SU-DHL-6 (cell line): Measurements from ENCODE around the gene RB1.

ENCODE experiments used
- H2AFZ ChIP-seq: fragments of 200-600 bp; sonication (generic); 2 replicates; pipeline ENCODE4 v1.6.1; 2014; ENCODE audit warnings: low read depth, mild to moderate bottlenecking, moderate library complexity, mixed read lengths, antibody characterized with exemption, low read length; ENCODE audit not compliant: severe bottlenecking
- H3F3A ChIP-seq: fragments of 200-600 bp; shearing (Covaris generic); 2 replicates; pipeline ENCODE4 v1.6.0; 2016; ENCODE audit warnings: antibody characterized with exemption, mild to moderate bottlenecking; ENCODE audit not compliant: insufficient read depth
- H3K27ac ChIP-seq: fragments of 200-600 bp; sonication (generic); 2 replicates; pipeline ENCODE4 v1.5.1; 2016; ENCODE audit warnings: low read depth, mild to moderate bottlenecking, low read length, moderate library complexity, mixed read lengths
- H3K27me3 ChIP-seq: fragments of 200-600 bp; sonication (generic), shearing (Covaris generic); 2 replicates; pipeline ENCODE4 v1.6.0; 2014; ENCODE audit warnings: mild to moderate bottlenecking, low read length
- H3K36me3 ChIP-seq: fragments of 200-600 bp; sonication (generic); 2 replicates; pipeline ENCODE4 v1.6.1; 2014; ENCODE audit warnings: mild to moderate bottlenecking, low read length, mixed read lengths
- H3K4me2 ChIP-seq: fragments of 300-600, 200-600 bp; shearing (Covaris generic), sonication (generic); 2 replicates; pipeline ENCODE4 v1.6.0; 2014; ENCODE audit warnings: low read length, low read depth, mild to moderate bottlenecking; ENCODE audit not compliant: poor library complexity, severe bottlenecking
- H3K4me3 ChIP-seq: fragments of 200-600 bp; sonication (generic); 2 replicates; pipeline ENCODE4 v1.5.1; 2014; ENCODE audit warnings: antibody characterized with exemption, low read length, mild to moderate bottlenecking, mixed read lengths; ENCODE audit not compliant: insufficient read depth, poor library complexity, severe bottlenecking
- H3K79me2 ChIP-seq: fragments of 200-600 bp; sonication (generic); 2 replicates; pipeline ENCODE4 v1.6.1; 2014; ENCODE audit warnings: mild to moderate bottlenecking, low read length, moderate library complexity; ENCODE audit not compliant: insufficient read depth
- H3K9ac ChIP-seq: fragments of 200-600 bp; sonication (generic); 2 replicates; pipeline ENCODE4 v1.7.0; 2014; ENCODE audit warnings: mild to moderate bottlenecking, low read length
- H3K9me2 ChIP-seq: fragments of 200-600 bp; sonication (generic); replicated peaks from 2 replicates; pipeline ENCODE4 v1.6.1; 2014; ENCODE audit warnings: low read length; ENCODE audit not compliant: insufficient read depth
- H3K9me3 ChIP-seq: fragments of 200-600 bp; sonication (generic); 2 replicates; pipeline ENCODE4 v1.6.1; 2014; ENCODE audit warnings: low read length, mixed read lengths; ENCODE audit not compliant: insufficient read depth
- H4K20me1 ChIP-seq: fragments of 200-600 bp; sonication (generic); 2 replicates; pipeline ENCODE4 v1.6.1; 2014; ENCODE audit warnings: low read depth, mild to moderate bottlenecking, antibody characterized with exemption, low read length, moderate library complexity, mixed read lengths
- EZH2phosphoT487 ChIP-seq: fragments of 200-600 bp; sonication (generic), shearing (Covaris generic); conservative IDR thresholded peaks from 2 replicates; pipeline ENCODE4 v1.6.1; 2018; ENCODE audit warnings: mild to moderate bottlenecking, antibody characterized with exemption, low read length, moderate library complexity, mixed read lengths
- TF ChIP-seq, protein P1 (sequence below): fragments of 200-600 bp; sonication (generic); IDR thresholded peaks from one replicate; pipeline ENCODE4 v1.5.1; 2017; ENCODE audit warnings: antibody characterized with exemption, mild to moderate bottlenecking, low read length, moderate library complexity; ENCODE audit not compliant: insufficient read depth, poor library complexity, severe bottlenecking

The RB1 gene

DNA sequence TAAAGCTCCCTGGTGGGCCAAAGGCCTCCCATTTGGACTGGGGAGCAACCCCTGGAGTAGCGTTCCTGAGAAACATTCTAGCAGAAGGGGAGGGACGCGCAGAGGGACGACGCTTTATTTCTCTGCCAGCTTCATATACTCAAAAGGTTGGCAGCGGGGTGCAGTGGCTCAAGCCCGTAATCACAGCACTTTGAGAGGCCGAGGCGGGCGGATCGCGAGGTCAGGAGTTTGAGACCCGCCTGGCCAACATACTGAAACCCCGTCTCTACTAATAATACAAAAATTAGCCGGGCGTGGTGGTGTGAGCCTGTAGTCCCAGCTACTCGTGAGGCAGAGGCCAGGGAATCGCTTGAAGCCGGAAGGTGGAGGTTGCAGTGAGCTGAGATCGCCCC, 16.8 kb downstream of the RB1 start:
- Histone ChIP-seq H3F3A (0 out of 2 replicates have a peak, but pooled peaks cover 5% of the 10 kb centered on the region), H3K9me3 (peaks cover 4% of the 10 kb centered on the region; the same call in 1 of the 2 replicates), H2AFZ (no peak overlapping the region), H3K27me3 (no peaks in the 10 kb centered on the region), H3K4me2 (no peak overlapping the region), H3K36me3 (peaks cover 21% of the 10 kb centered on the region), H3K27ac (no peak overlapping the region), H3K9me2 (no peaks in the 10 kb centered on the region), H3K79me2 (peaks cover 77% of the 10 kb centered on the region), H3K9ac (no peak overlapping the region), H4K20me1 (peaks cover 7% of the 10 kb centered on the region), H3K4me3 (no peak overlapping the region)
- no peak for TF ChIP-seq EZH2phosphoT487
- TF ChIP-seq, protein P1, sequence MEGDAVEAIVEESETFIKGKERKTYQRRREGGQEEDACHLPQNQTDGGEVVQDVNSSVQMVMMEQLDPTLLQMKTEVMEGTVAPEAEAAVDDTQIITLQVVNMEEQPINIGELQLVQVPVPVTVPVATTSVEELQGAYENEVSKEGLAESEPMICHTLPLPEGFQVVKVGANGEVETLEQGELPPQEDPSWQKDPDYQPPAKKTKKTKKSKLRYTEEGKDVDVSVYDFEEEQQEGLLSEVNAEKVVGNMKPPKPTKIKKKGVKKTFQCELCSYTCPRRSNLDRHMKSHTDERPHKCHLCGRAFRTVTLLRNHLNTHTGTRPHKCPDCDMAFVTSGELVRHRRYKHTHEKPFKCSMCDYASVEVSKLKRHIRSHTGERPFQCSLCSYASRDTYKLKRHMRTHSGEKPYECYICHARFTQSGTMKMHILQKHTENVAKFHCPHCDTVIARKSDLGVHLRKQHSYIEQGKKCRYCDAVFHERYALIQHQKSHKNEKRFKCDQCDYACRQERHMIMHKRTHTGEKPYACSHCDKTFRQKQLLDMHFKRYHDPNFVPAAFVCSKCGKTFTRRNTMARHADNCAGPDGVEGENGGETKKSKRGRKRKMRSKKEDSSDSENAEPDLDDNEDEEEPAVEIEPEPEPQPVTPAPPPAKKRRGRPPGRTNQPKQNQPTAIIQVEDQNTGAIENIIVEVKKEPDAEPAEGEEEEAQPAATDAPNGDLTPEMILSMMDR: no peak

DNA sequence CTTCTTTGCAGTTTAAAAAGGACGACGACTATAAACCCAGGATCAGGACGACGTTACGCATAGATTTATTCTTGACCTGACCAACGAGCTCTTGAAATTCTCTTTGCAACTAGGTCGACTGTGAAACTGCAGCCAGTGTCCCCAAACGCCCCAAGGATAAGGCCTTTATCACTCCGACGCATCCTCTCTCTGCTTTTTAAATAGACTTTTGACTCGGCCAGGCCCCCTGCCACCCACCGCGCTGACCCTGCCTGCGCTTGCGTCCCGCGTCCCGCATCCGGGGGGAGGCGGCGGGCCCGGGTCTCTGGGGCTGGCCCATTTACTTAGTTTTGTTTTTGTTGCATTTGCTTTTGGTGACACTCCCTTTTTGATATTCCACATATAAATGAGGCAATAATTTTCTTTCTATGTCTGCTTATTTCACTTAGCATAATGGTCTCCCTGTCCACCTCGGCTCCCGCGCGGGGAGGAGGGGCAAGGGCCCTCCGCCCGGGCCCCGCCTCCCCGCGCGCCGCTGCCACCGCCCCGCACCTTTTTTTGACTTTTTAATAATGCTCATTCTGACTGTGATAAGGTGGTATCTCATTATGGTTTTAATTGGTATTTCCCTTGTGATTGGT, 17.4 kb downstream of the RB1 start:
- Histone ChIP-seq H3K9ac (no peak overlapping the region), H3K27ac (no peak overlapping the region), H3K9me2 (no peaks in the 10 kb centered on the region), H3F3A (0 out of 2 replicates have a peak, but pooled peaks cover 5% of the 10 kb centered on the region), H3K4me2 (no peak overlapping the region), H4K20me1 (peaks cover 7% of the 10 kb centered on the region), H3K9me3 (peaks cover 4% of the 10 kb centered on the region; the same call in 1 of the 2 replicates), H3K4me3 (no peak overlapping the region), H3K27me3 (no peaks in the 10 kb centered on the region), H2AFZ (no peak overlapping the region), H3K79me2 (peaks cover 77% of the 10 kb centered on the region), H3K36me3 (peaks cover 20% of the 10 kb centered on the region)
- TF ChIP-seq, protein P1: no peak
- TF ChIP-seq EZH2phosphoT487: no peak

- H3K9ac ChIP-seq: no peak overlapping the region
- 0 out of 2 replicates have a peak, but pooled peaks cover 5% of the 10 kb centered on the region for H3F3A ChIP-seq
- no peak overlapping the region for H2AFZ ChIP-seq
- peaks cover 7% of the 10 kb centered on the region for H4K20me1 ChIP-seq
- no peak for TF ChIP-seq EZH2phosphoT487
- TF ChIP-seq, protein P1: no peak
- H3K36me3 ChIP-seq: peaks cover 28% of the 10 kb centered on the region
- H3K9me2 ChIP-seq: no peaks in the 10 kb centered on the region
- H3K27ac ChIP-seq: no peak overlapping the region
- H3K4me3 ChIP-seq: no peak overlapping the region
- no peaks in the 10 kb centered on the region for H3K27me3 ChIP-seq
- peaks cover 4% of the 10 kb centered on the region; the same call in 1 of the 2 replicates for H3K9me3 ChIP-seq
- no peak overlapping the region for H3K4me2 ChIP-seq
- H3K79me2 ChIP-seq: peaks cover 81% of the 10 kb centered on the region
These were observed 18.7 kb downstream of the RB1 start for GRCh38 chr13:48322294-48322693.
